Tibial artery (tissue), 4 donors: ENCODE results near the gene MLYCD.

Experiments used
- DNase-seq, 2 donors: peaks; one replicate each; pipeline ENCODE4 v3.0.0-alpha.2; 2019
- H3K27ac ChIP-seq, 2 donors: fragments of 200-600 bp; sonication (generic) in 1 of 2; 1 replicate in 1 of 2; 2 replicates in 1 of 2; pipeline ENCODE4 v1.5.1; 2018 to 2019; ENCODE audit warnings: mild to moderate bottlenecking in 1 of 2
- H3K27me3 ChIP-seq, 2 donors: fragments of 200-600 bp; sonication (generic) in 1 of 2; one replicate each; pipeline versions ENCODE4 v1.5.1 to v1.6.0; 2016 to 2019
- H3K36me3 ChIP-seq, 3 donors: fragments of 200-600 bp; sonication (generic) in 2 of 3; one replicate each; pipeline ENCODE4 v1.5.1; 2016 to 2019; ENCODE audit warnings: mild to moderate bottlenecking in 2 of 3
- H3K4me1 ChIP-seq, 4 donors: fragments of 200-600 bp; sonication (generic) in 2 of 4; 1 replicate in 3 of 4; 2 replicates in 1 of 4; pipeline ENCODE4 v1.5.1; 2016 to 2019
- H3K4me3 ChIP-seq, 2 donors: fragments of 200-600 bp; sonication (generic) in 1 of 2; 1 replicate in 1 of 2; 2 replicates in 1 of 2; pipeline ENCODE4 v1.5.1; 2018 to 2019; ENCODE audit warnings: mild to moderate bottlenecking in 2 of 2
- H3K9me3 ChIP-seq, 3 donors: fragments of 200-600 bp; sonication (generic) in 1 of 3; one replicate each; pipeline ENCODE4 v1.5.1; 2016 to 2019
- intact Hi-C: fragments of 100-400 bp; cut with DNase I; formaldehyde crosslinking; loops from one replicate; pipeline ENCODE4 v1.15.0; 2023; ENCODE audit warnings: low total_unique reads
- TF ChIP-seq, protein P1 (sequence below), 2 experiments: fragments of 200-600 bp in 1 of 2; fragments of 450-650 bp in 1 of 2; IDR thresholded peaks; one replicate each; pipeline ENCODE4 v1.5.1; 2017 to 2019; ENCODE audit warnings: antibody characterized with exemption in 2 of 2, mild to moderate bottlenecking in 1 of 2, moderate library complexity in 1 of 2

The MLYCD gene

GRCh38 chr16:83942074-83942473, 43.2 kb downstream of the MLYCD start:
- no peaks in the 10 kb centered on the region for H3K27me3 ChIP-seq
- H3K36me3 ChIP-seq = peaks cover 0 to 3% (median 0%) of the 10 kb centered on the region in 3 donors
- DNase-seq = no peak
- intact Hi-C loops = no loop called here
- no peak overlapping the region for H3K27ac ChIP-seq
- no peaks in the 10 kb centered on the region for H3K4me1 ChIP-seq
- H3K9me3 ChIP-seq = no peaks in the 10 kb centered on the region
- no peak overlapping the region for H3K4me3 ChIP-seq
- TF ChIP-seq, protein P1, sequence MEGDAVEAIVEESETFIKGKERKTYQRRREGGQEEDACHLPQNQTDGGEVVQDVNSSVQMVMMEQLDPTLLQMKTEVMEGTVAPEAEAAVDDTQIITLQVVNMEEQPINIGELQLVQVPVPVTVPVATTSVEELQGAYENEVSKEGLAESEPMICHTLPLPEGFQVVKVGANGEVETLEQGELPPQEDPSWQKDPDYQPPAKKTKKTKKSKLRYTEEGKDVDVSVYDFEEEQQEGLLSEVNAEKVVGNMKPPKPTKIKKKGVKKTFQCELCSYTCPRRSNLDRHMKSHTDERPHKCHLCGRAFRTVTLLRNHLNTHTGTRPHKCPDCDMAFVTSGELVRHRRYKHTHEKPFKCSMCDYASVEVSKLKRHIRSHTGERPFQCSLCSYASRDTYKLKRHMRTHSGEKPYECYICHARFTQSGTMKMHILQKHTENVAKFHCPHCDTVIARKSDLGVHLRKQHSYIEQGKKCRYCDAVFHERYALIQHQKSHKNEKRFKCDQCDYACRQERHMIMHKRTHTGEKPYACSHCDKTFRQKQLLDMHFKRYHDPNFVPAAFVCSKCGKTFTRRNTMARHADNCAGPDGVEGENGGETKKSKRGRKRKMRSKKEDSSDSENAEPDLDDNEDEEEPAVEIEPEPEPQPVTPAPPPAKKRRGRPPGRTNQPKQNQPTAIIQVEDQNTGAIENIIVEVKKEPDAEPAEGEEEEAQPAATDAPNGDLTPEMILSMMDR (IDR thresholded peaks at IDR 0.05) = no peak

DNA sequence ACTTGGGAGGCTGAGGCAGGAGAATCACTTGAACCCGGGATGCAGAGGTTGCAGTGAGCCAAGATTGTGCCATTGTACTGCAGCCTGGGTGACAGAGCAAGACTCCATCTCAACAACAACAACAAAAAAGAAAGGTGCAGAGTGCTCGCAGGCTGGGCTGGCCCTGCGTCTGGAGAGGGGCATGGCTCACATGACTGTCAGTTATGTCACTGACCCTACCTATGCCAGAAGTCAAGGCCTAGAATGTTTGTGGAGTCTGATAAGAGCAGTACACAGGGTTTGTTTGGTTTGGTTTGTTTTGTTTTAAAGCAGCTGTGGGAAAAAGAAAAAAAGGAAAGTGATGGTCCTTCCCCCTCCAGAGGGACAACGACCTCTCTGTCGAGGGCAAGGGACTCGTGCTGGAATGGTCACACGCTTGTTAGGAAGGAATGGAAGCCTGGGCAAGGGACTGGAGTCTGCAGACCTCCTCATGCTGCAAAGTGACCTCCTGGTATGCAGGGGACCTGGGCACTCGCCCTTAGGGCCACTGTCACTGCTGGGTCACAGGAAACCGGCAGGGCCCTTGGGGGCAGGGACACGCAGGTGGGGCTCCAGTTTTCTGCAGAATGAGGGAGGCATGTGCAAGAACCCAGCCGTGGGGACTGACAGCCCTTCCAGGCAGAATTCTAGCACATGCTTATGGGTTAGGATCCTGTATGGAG, 44.0 kb downstream of the MLYCD start:
- intact Hi-C loops = no loop called here
- no peaks in the 10 kb centered on the region for H3K27me3 ChIP-seq
- TF ChIP-seq, protein P1 (IDR thresholded peaks at IDR 0.05) = no peak

DNA sequence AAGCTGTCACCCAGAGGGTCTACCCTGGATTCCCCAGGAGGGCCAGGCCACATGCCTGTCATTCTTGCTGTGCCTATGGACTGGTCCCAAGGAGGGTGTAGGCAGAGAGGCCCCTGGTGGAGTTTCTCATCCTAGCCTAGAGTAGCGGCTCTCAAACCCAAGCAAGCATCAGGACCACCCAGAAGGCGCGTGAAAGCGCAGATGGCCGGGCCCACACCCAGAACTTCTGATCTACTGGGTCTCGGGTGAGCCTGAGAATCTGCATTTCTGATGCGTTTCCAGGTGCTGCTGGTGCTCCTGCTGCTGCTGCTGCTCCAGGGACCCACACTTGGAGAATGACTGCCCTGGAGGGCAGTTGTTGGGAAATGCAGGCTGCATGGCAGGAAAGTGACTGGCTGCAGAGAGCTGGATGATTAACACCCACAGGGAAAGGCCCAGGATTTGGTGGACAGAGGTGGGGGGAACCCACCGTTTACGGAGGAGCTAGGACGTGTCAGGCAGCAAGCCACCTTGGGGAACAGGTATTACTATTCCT, 44.7 kb downstream of the MLYCD start:
- no peak overlapping the region for H3K27ac ChIP-seq
- no peaks in the 10 kb centered on the region for H3K27me3 ChIP-seq
- TF ChIP-seq, protein P1 (IDR thresholded peaks at IDR 0.05) = no peak
- no peak for DNase-seq
- H3K36me3 ChIP-seq = peaks cover 0 to under 1% (median 0%) of the 10 kb centered on the region in 3 donors
- no peak overlapping the region for H3K4me3 ChIP-seq
- H3K9me3 ChIP-seq = no peaks in the 10 kb centered on the region
- intact Hi-C loops = no loop called here
- H3K4me1 ChIP-seq = no peaks in the 10 kb centered on the region

More for the DNA sequence above, 44.0 kb downstream of the MLYCD start:
- no peak overlapping the region for H3K4me3 ChIP-seq
- no peaks in the 10 kb centered on the region for H3K4me1 ChIP-seq
- H3K9me3 ChIP-seq = no peaks in the 10 kb centered on the region
- H3K36me3 ChIP-seq = peaks cover 0 to 3% (median 0%) of the 10 kb centered on the region in 3 donors
- H3K27ac ChIP-seq = no peak overlapping the region
- DNase-seq = no peak

DNA sequence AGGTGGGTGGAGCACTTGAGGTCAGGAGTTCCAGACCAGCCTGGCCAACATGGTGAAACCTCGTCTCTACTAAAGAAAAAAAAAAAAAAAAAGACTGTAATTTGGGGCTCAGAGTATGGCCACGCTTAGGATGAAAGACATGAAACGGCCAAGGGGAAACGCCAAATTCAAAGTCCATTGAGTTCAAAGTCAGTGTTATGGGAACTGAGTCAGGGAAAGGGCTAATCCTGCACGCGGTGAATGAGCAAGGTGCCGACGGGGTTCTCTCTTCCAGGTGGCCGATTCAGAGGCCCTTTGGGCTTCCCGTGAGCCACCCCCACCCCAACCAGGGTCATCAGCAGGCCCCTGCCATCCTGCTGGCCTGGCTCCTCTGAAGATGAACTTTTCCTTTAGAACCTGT, 46.7 kb downstream of the MLYCD start:
- H3K27ac ChIP-seq = no peak overlapping the region
- no peaks in the 10 kb centered on the region for H3K27me3 ChIP-seq
- DNase-seq = no peak
- peaks cover 0 to 10% (median 0%) of the 10 kb centered on the region in 3 donors for H3K36me3 ChIP-seq
- H3K9me3 ChIP-seq = no peaks in the 10 kb centered on the region
- H3K4me3 ChIP-seq = no peak overlapping the region
- TF ChIP-seq, protein P1 (IDR thresholded peaks at IDR 0.05) = no peak
- intact Hi-C loops = no loop called here
- H3K4me1 ChIP-seq = no peaks in the 10 kb centered on the region

GRCh38 chr16:83946154-83946780, 47.4 kb downstream of the MLYCD start:
- Histone ChIP-seq H3K36me3 (peaks cover 0 to 10% (median 0%) of the 10 kb centered on the region in 3 donors), H3K9me3 (no peaks in the 10 kb centered on the region), H3K27me3 (no peaks in the 10 kb centered on the region), H3K4me1 (no peaks in the 10 kb centered on the region), H3K27ac (no peak overlapping the region), H3K4me3 (no peak overlapping the region)
- TF ChIP-seq, protein P1 (IDR thresholded peaks at IDR 0.05) = no peak
- intact Hi-C loops = no loop called here
- no peak for DNase-seq
